Skeletal muscle tissue (tissue), 4 donors: Measurements from ENCODE around the gene TSKU. TPM values are rescaled to one million over a fixed set of nuclear protein-coding genes. Genes with fewer than 3 reads are reported as not detected.
"Not testable (repeated sequence)": the region's sequence is repeated elsewhere in the genome, so short reads cannot be mapped to it uniquely, and the experiment has no call there.

ENCODE experiments used
- H3K27ac ChIP-seq: one replicate; pipeline ENCODE4 v1.7.0; 2013; ENCODE audit warnings: mild to moderate bottlenecking, low read depth, low read length, inconsistent platforms
- H3K27me3 ChIP-seq, 3 donors: one replicate each; pipeline ENCODE4 v1.7.0; 2013; ENCODE audit warnings: low read length in 3 of 3; ENCODE audit not compliant: control insufficient read depth in 3 of 3, insufficient read depth in 3 of 3
- H3K36me3 ChIP-seq, 3 donors: one replicate each; pipeline ENCODE4 v1.7.0; 2013; ENCODE audit warnings: low read length in 3 of 3; ENCODE audit not compliant: control insufficient read depth in 3 of 3, insufficient read depth in 3 of 3
- H3K4me1 ChIP-seq, 3 donors: one replicate each; pipeline ENCODE4 v1.7.0; 2013; ENCODE audit warnings: low read length in 3 of 3, mild to moderate bottlenecking in 3 of 3; ENCODE audit not compliant: control insufficient read depth in 3 of 3, insufficient read depth in 3 of 3
- H3K4me3 ChIP-seq, 3 donors: one replicate each; pipeline ENCODE4 v1.7.0; 2013; ENCODE audit warnings: low read length in 3 of 3
- H3K9ac ChIP-seq, 3 donors: one replicate each; pipeline ENCODE4 v1.7.0; 2013; ENCODE audit warnings: low read length in 3 of 3, mild to moderate bottlenecking in 3 of 3, moderate library complexity in 2 of 3, low read depth in 1 of 3
- H3K9me3 ChIP-seq, 3 donors: one replicate each; pipeline ENCODE4 v1.7.0; 2013; ENCODE audit warnings: low read length in 3 of 3; ENCODE audit not compliant: control insufficient read depth in 3 of 3
- total RNA-seq: library from RNA; depleted of rRNA; stranded (reverse); fragments of >200 nt; gene quantifications from one replicate; pipeline ENCODE4 v1.2.3, GENCODE V29; 2014
- donor health status: Osteomylitis.

TSKU gene
- total RNA-seq, 1 donor from 2014 or later = 6.8 TPM

DNA sequence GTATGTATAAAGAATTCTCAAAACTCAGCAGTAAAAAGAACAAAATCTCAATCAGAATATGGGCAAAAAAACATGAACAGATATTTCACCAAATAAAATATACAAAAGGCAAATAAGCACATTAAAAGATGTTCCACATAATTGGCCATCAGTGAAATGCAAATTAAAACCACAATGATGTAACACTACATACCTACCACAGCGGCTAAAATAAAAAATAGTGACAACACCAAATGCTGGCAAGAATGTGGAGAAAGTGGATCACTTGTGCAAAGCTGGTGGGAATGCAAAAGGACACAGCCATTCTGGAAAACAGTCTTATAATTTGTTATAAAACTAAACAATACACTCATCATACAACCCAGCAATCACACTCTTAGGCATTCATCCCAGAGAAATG lies 39.2 kb downstream of the TSKU start:
- no peaks in the 10 kb centered on the region for H3K36me3 ChIP-seq
- H3K4me1 ChIP-seq = peaks cover 0 to 5% (median 0%) of the 10 kb centered on the region in 3 donors
- H3K27ac ChIP-seq = no peak overlapping the region
- no peaks in the 10 kb centered on the region for H3K27me3 ChIP-seq
- no peaks in the 10 kb centered on the region for H3K9me3 ChIP-seq
- H3K4me3 ChIP-seq = no peak overlapping the region
- no peak overlapping the region for H3K9ac ChIP-seq

DNA sequence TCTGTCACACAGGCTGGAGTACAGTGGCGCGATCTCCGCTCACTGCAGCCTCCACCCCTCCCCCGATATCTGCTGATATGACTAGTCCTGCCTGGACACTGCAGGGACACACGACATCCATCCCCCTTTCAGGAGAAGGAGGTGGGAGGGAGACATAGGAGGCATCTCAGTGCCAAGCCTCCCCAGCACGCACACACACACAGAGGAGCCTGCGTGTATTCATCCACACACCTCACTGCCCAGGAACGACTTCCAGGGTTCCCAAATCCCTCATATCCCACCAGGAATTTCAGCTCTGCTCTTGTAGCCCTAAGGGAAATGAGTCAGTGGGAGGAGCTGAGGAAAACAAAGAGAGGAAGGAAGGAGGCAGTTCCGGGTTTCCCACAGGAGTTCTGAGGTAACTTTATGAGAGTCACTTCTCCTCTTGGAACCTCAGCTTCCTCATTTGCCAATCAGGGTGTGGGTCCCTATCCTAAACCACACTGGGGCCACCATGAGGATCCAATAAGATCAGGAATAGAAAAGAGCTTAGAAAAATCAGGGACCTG lies 40.4 kb downstream of the TSKU start:
- Histone ChIP-seq H3K4me1 (peaks cover 0 to 5% (median 0%) of the 10 kb centered on the region in 3 donors), H3K9me3 (no peaks in the 10 kb centered on the region), H3K27ac (peak overlapping the region; percentile 85), H3K9ac (peak overlapping the region in 1 of 3 donors; percentile 57), H3K36me3 (no peaks in the 10 kb centered on the region), H3K27me3 (no peaks in the 10 kb centered on the region), H3K4me3 (no peak overlapping the region)

DNA sequence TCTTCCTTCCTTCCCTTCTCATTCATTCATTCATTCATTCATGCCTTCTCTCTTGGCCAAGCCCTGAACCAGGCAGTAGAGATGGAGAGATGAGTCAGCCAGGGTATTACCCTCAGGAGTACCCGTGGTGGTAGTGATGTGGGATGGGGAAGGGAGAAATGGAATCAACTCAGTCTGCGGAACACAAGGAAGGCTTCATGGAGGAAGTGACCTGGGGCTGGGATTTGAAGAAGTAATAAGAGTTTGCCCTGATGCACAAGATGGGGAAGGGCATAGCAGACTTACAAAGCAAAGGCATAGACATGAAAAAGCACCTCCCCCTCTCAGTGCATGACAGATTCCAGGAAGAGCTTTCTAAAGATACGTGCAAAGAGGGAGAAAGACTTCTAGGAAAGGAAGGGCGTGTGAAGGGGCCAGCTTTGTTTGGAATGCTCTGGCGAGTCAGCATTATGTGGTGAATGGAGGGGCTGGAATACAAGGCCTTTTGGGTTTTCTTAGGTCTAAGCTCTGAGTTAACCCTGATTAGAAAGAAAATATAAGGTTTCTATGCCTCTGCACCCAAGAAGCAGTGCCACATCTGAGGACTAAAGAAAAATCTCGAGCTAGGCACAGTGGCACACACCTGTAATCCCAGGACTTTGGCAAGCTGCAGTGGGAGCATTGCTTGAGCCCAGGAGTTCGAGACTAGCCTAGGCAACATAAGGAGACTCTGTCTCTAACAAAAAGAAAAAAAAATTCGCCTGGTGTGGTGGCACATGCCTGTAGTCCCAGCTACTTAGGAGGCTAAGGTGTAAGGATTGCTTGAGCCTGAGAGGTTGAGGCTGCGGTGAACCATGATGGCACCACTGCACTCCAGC lies 41.2 kb downstream of the TSKU start:
- no peaks in the 10 kb centered on the region for H3K9me3 ChIP-seq
- H3K27ac ChIP-seq = peak overlapping the region; percentile 85
- peaks cover 0 to 5% (median 0%) of the 10 kb centered on the region in 3 donors for H3K4me1 ChIP-seq
- H3K27me3 ChIP-seq = no peaks in the 10 kb centered on the region
- no peaks in the 10 kb centered on the region for H3K36me3 ChIP-seq
- peak overlapping the region in 1 of 3 donors; percentile 6 for H3K4me3 ChIP-seq
- H3K9ac ChIP-seq = no peak overlapping the region

DNA sequence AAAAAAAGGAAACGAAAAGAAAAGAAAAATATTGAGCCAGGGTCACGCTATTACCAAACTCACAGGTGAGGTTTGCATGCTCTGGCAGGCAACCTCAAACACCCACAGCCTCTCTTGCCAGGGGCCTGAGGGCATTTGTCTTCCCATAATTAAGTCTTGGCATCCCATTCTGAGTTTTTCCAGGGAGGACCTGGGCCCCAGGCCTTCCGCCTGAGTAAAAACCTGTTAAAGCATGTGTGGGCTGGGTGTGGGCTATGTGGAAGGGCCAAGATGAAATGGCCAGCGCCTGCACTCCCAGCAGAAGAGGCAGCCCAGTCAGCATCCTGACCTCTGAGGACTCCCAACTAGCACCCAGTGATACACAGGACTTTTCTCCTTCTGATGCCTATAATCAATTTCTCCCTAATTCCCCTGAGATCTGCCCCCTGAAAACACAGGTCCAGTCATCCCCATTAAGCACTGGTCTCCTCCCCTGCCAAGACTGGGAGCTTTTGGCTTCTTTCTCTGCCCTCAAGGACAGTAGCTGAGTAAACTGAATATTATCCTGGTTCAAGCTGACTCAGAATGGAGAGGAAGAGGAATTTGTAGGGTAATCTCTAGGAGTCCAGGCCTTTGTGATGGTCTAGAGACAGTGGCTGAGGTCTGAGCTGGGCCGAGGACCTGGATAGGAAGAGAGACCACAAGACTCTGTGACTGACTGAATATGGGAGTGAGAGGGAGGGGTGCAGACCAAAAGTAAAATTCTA lies 42.0 kb downstream of the TSKU start:
- Histone ChIP-seq H3K4me1 (peaks cover 0 to 5% (median 0%) of the 10 kb centered on the region in 3 donors), H3K9me3 (no peaks in the 10 kb centered on the region), H3K36me3 (no peaks in the 10 kb centered on the region), H3K27ac (peak overlapping the region; percentile 85), H3K27me3 (no peaks in the 10 kb centered on the region), H3K4me3 (no peak overlapping the region), H3K9ac (no peak overlapping the region)

DNA sequence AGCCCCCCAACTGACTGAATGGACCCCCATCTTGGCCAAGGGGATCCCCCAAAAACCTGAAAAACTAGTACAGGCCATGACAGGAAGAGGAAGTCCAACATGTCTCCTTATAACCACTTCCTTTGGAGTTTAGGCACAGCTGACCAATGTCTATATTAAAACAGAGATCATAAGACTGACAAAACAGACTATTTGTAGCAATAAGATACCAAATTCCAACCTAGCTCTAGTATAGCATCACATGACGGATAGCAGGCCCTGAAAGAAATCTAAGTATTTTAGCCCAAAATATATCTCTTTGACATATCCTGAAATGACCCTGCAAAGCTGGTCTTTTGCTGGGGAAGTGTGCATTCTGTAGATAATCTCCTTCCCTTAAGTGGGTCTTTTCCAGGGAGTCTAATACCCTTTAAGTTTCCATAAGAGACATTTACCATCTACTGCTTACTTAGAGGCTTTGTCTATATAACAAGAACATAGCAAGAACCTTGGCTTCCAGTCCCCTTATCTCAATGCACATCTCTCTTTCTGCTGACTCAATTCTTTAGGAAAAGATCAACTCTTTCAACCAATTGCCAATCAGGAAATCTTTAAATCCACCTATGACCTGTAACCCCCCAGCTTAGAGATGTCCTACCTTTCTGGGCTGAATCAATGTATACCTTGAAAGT lies 42.7 kb downstream of the TSKU start:
- Histone ChIP-seq H3K4me3 (no peak overlapping the region), H3K27me3 (no peaks in the 10 kb centered on the region), H3K9me3 (no peaks in the 10 kb centered on the region), H3K27ac (peak overlapping the region; percentile 85), H3K9ac (no peak overlapping the region), H3K36me3 (no peaks in the 10 kb centered on the region), H3K4me1 (peaks cover 0 to 5% (median 4%) of the 10 kb centered on the region in 3 donors)

DNA sequence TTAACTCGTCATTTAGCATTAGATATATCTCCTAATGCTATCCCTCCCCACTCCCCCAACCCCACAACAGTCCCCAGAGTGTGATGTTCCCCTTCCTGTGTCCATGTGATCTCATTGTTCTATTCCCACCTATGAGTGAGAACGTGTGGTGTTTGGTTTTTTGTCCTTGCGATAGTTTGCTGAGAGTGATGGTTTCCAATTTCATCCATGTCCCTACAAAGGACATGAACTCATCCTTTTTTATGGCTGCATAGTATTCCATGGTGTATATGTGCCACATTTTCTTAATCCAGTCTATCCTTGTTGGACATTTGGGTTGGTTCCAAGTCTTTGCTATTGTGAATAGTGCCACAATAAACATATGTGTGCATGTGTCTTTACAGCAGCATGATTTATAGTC lies 43.4 kb downstream of the TSKU start:
- H3K9me3 ChIP-seq, H3K4me1 ChIP-seq, H3K4me3 ChIP-seq, H3K36me3 ChIP-seq, H3K27ac ChIP-seq, H3K9ac ChIP-seq, H3K27me3 ChIP-seq: not testable (repeated sequence)

DNA sequence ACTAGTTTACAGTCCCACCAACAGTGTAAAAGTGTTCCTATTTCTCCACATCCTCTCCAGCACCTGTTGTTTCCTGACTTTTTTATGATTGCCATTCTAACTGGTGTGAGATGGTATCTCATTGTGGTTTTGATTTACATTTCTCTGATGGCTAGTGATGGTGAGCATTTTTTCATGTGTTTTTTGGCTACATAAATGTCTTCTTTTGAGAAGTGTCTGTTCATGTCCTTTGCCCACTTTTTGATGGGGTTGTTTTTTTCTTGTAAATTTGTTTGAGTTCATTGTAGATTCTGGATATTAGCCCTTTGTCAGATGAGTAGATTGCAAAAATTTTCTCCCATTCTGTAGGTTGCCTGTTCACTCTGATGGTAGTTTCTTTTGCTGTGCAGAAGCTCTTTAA lies 43.8 kb downstream of the TSKU start:
- H3K9ac ChIP-seq, H3K4me1 ChIP-seq, H3K27me3 ChIP-seq, H3K9me3 ChIP-seq, H3K36me3 ChIP-seq, H3K27ac ChIP-seq, H3K4me3 ChIP-seq: not testable (repeated sequence)

DNA sequence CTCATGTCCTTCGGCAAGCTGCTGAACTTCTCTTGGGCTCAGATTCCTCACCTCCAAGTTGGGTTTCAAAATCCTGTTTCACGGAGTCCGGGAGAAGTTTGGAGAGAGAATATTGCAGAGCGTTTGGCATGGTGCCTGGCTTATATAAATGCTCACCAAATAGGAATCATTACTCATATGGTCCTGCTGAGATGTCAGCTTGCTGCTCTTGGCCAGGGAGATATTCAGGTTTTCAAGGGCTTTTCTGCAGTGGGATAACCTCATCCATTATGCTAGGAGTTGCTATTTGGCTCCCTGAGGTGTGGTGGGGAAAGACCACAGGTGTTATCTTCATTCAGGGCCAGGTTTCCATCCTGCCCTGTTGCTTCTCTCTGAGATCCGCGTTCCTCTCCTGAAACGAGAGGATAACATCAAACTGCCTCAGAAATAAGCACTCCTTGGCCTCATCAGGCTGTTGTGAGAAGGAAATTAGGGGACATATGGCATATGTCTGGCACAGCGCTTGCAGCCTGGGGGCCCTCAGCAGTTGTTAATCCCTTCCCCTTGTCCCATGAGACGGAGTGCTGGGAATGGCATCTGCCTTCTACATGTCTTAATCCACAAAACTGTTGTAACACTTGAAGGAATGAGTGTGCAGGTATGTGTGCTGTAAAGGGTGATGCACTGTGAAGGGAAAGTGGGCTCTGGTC lies 47.6 kb downstream of the TSKU start:
- no peaks in the 10 kb centered on the region for H3K27me3 ChIP-seq
- H3K27ac ChIP-seq = no peak overlapping the region
- H3K4me3 ChIP-seq = no peak overlapping the region
- H3K4me1 ChIP-seq = peaks cover 0 to 4% (median under 1%) of the 10 kb centered on the region in 3 donors
- H3K9me3 ChIP-seq = no peaks in the 10 kb centered on the region
- H3K36me3 ChIP-seq = no peaks in the 10 kb centered on the region
- H3K9ac ChIP-seq = no peak overlapping the region

DNA sequence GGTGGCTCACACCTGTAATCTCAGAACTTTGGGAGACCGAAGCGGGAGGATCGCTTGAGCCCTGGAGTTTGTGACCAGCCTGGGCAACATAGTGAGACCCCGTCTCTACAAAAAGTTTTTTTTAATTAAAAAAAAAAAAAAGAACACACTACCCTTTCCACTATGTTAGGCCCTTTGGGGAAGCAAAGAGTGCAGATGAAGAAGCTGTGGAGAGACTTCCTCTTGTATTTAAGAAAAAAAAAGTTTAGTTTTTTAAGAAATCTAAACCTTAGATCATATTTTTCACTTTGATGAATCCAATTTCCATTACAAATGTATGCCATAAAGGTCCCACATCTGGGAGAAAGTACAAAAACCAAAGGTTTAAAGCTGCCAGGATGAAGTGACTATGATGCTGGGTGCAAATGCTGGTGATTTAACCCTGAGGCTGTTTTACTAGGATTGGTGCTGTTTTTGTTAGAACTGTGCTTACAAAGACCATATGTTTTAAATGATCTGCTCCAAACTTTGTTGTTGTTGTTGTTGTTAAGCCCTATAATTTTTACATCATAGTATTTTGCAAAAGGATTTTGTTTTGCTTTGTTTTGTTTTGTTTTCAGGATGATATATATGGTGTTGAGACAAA lies 48.6 kb downstream of the TSKU start:
- H3K36me3 ChIP-seq = no peaks in the 10 kb centered on the region

More for the DNA sequence above, 48.6 kb downstream of the TSKU start:
- Histone ChIP-seq H3K27ac (no peak overlapping the region), H3K4me3 (no peak overlapping the region), H3K9ac (no peak overlapping the region), H3K9me3 (no peaks in the 10 kb centered on the region), H3K4me1 (peaks cover 3 to 11% (median 8%) of the 10 kb centered on the region in 3 donors), H3K27me3 (peaks cover 0 to 4% (median 0%) of the 10 kb centered on the region in 3 donors)
